RCC 7860 (cell line): ENCODE measurements around the gene MID1IP1.

Experiments used
- DNase-seq: peaks from one replicate; pipeline ENCODE4 v3.0.0-alpha.2; 2015; ENCODE audit warnings: low spot score
- FAIRE-seq: peaks from 2 replicates; lab custom pipeline; 2012; peaks lifted over from hg19 to GRCh38; lab: Jason Lieb, UNC

Gene MID1IP1

DNA sequence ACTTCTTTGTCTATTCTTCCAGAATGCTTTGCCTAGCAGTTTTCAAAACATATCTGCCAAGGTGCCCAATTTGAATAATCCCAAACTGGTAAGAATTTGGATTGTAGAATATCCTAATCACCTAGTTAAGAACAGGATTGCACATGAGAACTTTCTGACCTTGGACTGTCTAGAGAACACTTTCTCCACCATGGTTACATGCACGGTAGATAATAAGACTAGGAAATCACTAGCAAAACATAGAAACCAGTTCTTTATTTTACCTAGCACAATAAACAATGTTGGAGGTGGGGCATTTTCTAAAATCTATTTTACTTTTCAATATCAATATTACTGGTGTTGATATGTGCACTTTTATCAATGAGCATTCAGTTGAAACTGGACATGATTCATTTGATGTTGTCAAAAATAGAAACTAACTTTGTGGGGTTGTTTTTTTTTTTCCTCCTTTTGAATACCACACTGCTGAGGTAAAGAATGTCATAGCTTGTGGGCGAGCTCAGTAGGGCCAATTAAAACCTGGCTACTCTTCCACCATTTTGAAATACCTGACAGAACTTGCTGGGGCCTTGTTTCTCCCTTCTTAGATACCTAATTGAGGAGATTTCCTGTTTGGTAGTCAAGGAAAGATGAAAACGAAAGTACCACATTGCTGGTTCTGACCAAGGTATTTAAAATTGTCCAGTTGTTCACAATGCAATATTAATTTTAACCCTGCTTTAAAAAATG is 10.4 kb downstream of the MID1IP1 start:
- no peak for FAIRE-seq
- no peak for DNase-seq

GRCh38 chrX:38816155-38816554 is 14.9 kb downstream of the MID1IP1 start:
- FAIRE-seq (no peak), DNase-seq (no peak)

- FAIRE-seq (no peak), DNase-seq (no peak)
Measured at GRCh38 chrX:38817004-38817703, 15.9 kb downstream of the MID1IP1 start.

DNA sequence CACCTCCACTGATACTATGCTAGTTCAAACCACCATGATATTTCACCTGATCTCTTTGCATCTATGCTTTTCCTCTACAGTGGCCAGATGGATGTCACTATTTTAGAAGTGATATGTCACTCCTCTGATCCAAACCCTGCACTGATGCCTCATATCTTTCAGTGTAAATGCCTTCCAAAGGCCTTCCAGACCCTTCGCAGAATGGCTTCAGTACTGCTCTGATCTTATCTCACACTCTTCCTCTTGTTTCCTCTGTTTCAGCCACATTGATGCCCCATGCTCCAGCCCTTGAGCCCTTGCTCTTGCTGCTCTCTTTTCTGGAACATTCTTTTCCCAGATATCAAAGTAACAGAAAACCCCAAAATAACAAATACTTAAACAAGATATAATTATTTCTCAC is 17.9 kb downstream of the MID1IP1 start:
- DNase-seq (no peak), FAIRE-seq (no peak)

GRCh38 chrX:38819709-38820108 is 18.4 kb downstream of the MID1IP1 start:
- no peak for DNase-seq
- no peak for FAIRE-seq

DNA sequence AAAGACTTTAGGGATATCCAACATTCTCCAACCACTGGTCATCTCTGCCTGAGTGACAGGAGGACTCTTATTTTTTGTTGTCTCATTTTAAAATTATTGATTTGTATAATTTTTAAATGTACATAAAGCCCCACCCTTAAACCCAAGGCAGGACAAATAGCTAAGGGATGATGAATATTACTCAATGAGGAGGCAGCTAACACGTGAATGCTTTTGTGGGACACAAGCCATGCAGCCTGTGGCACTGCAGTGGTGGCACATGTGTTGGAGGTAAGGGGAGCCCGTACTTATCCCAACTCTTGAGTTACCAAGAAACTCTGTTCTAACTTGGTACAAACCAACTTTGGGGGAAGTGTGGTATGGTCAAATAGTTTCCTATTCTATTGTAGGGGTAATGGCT is 19.5 kb downstream of the MID1IP1 start:
- FAIRE-seq (no peak), DNase-seq (no peak)

DNA sequence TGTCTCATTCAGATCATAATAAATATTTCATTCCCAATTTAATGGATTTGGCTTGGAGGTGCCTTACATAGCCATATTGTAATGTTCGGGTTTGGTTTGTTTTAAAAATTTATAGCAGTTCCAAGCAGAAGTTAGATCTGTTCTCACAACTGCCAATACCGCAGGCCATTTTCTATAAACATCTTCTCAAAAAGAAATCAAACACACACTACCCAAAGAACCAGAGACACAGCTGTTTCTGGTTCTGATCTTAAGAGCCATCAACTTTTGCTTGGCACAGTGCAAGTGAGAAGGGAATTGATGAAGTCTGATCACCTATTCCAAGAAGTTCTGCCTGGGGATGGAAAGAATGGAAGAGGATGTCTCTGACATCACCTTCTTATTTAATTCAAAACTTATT is 22.9 kb downstream of the MID1IP1 start:
- DNase-seq (no peak), FAIRE-seq (no peak)

- FAIRE-seq = no peak
Measured at GRCh38 chrX:38831949-38832348, 30.7 kb downstream of the MID1IP1 start.

GRCh38 chrX:38837389-38837788 is 36.1 kb downstream of the MID1IP1 start:
- no peak for FAIRE-seq

More at GRCh38 chrX:38831949-38832348, 30.7 kb downstream of the MID1IP1 start:
- no peak for DNase-seq

GRCh38 chrX:38839277-38839676 is 38.0 kb downstream of the MID1IP1 start:
- no peak for FAIRE-seq
- no peak for DNase-seq

More at GRCh38 chrX:38837389-38837788, 36.1 kb downstream of the MID1IP1 start:
- no peak for DNase-seq

GRCh38 chrX:38839944-38840343 is 38.7 kb downstream of the MID1IP1 start:
- FAIRE-seq (no peak), DNase-seq (no peak)

DNA sequence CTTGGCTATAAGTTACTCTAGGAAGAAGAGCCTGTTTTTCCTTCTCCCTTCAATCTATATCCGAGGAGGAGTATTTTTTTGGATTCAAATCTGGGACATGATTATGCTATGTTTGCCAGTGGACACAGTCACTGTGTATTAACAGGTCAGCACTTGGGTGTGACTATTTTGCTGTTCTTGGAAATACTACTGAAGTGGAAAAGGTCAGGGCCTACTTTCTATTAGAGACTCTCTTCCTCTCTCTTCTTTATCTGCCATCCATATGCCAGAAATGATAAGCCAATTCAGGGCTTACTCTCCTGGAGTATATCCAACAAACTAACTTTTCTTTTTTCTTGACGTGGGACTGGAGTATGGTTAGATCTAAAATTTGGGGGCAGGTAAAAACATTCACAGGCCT is 40.5 kb downstream of the MID1IP1 start:
- FAIRE-seq = no peak

DNA sequence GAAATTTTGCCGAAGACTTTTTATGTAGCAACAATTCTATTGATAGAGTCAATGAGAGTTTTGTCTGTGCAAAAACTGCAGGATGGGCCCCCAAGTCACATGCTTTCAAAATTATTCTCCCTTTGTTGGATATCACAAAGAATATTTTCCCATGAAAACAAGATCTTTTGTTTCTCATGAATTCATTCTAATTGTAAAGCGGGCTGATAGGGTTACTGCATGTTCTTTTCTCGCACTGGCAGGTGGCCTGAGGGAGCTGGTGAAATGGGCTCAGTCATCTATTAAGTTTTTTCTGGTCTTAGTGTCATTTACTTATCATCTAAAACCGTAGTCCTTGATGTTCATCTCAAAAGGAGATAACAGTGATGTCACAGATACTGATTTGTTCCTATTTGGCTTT is 44.2 kb downstream of the MID1IP1 start:
- no peak for FAIRE-seq
- DNase-seq = no peak

More for the DNA sequence above, 40.5 kb downstream of the MID1IP1 start:
- no peak for DNase-seq

DNA sequence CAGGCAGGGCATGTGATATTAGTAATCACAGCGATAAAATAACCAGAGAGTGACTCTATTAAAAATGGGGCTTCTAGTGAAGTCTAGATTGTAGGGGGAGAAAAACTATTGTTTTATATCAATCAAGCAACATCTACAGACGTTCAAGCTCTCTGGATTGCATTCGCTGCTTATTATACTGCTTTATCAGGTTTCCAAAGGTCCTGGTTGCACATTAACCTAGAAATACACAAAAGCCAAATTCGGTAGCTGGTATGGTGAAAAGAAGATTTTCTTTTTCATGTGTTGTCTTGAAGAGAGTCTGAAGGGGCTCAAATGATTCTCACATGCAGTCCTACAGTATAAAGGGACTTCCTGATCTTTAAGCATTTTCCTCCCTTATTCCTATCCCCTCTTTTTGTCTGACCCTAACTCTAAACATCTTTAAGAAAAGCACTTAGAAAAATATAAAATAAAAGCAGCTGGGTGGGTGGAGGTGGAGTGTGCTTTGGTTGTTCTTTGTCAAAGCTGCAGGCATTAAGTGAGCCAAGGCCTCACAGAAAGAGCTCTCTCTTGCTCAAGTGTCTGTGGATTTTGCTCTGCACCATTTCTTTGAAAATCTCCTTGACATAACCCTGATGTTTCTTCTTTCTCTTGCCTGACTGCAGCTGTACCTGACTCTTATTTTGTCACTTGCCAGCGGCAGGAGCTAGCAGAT is 46.1 kb downstream of the MID1IP1 start:
- no peak for DNase-seq
- no peak for FAIRE-seq

- DNase-seq = no peak
- FAIRE-seq = no peak
Measured at GRCh38 chrX:38847903-38848230, 46.6 kb downstream of the MID1IP1 start.

- no peak for DNase-seq
- FAIRE-seq = no peak
Measured at GRCh38 chrX:38848671-38849455, 47.6 kb downstream of the MID1IP1 start.

- DNase-seq (no peak), FAIRE-seq (no peak)
Measured at GRCh38 chrX:38850807-38851544, 49.7 kb downstream of the MID1IP1 start.

- no peak for FAIRE-seq
- DNase-seq = no peak
Measured at GRCh38 chrX:38854305-38854704, 53.0 kb downstream of the MID1IP1 start.
